ENCODE results near the gene GCNA.
"Not testable (repeated sequence)": the region's sequence is repeated elsewhere in the genome, so short reads cannot be mapped to it uniquely, and the experiment has no call there.

The GCNA gene

GRCh38 chrX:71652405-71652804 is 74.2 kb downstream of the GCNA start:
- DNase-seq: peak; percentile 25

DNA sequence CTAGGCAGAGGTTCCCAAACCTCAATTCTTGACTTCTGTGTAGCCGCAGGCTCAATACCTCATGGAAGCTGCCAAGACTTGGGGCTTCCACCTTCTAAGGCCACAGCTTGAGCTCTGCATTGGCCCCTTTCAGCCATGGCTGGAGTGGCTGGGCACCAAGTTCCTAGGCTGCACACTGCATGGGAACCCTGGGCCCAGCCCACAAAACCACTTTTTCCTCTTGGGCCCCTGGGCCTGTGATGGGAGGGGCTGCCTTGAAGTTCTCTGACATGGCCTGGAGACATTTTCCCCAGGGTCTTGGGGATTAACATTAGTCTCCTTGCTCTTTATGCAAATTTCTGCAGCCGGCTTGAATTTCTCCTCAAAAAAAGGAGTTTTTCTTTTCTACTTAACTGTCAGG is 75.1 kb downstream of the GCNA start:
- DNase-seq: no peak

DNA sequence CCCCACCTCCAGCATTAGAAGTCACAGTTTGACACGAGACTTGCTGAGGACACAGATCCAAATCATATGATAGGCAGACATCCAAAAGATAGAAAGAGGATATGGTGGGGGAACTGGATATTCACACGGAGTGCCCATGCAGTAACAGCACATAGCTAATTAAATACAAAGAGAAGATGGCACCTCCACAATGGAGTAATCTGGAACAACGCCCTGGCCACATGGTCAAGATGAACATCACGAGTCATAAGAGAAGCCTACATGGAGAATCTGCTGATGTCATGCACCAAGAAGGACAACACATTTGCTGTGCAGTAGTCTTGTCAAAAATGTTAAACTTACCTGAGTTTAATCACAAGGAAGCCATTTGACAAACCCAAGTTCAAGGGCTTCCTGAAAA is 79.0 kb downstream of the GCNA start:
- DNase-seq: no peak

- no peak for DNase-seq
Measured at GRCh38 chrX:71659342-71659741, 81.1 kb downstream of the GCNA start.

DNA sequence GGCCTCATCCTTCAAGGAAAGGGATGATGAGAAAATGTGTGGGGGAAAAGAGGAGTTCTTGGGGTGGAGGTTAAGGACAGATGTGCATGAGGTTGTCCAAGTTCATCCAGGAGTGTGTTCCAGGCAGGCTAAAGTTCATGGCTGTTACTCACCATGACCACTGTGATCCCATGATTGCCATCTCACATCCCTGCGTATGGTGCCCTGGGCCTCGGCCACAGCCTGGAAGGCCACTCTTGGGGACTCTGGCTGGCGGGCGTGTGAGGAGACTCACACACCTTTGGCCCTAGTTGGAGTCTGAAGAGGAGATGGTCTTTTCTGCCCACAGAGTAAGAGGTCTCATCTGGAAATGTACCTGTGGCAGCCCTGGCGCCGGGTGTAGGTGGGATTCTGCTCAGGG is 81.7 kb downstream of the GCNA start:
- no peak for DNase-seq

DNA sequence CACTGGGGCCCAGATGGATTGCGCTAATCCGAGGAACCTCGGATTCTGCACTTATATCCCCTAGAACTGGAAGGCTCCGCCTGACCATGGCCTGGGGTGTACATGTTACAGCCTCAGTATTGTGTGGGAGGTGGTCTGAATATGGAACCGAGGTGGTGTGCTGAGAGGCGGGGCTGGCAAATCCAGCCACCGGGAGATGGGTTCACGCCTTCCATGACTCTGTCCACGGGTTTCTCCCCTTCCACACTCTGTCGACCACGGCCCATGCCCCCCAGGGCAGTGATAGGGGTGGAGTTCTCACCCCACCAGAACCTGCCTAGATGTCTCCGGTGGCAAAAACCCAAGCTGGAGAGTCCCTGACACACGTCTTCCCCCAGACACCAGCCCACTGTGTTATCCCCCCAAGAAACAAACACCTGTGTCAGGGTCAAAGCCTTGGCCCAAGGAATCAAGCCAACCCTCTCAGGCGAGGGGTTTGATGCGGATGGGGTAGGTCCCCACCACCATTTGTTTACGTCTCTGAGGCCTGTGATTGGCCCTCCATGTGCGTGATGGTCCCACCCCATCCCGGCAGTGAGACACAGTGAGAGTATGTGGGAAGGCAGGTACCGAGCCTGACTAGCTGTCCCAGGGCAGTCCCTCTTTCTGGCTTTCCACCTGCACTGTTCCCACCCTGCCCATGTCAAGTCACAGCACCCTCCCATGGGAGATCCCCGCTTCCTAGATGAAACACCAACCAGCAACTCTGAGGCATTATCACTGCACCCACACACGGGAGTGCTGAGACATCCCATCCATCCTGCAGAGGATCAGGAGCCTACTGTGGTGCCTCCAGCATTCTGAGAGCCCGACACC is 82.6 kb downstream of the GCNA start:
- DNase-seq: no peak

- DNase-seq: no peak
Measured at GRCh38 chrX:71661919-71662318, 83.7 kb downstream of the GCNA start.

DNA sequence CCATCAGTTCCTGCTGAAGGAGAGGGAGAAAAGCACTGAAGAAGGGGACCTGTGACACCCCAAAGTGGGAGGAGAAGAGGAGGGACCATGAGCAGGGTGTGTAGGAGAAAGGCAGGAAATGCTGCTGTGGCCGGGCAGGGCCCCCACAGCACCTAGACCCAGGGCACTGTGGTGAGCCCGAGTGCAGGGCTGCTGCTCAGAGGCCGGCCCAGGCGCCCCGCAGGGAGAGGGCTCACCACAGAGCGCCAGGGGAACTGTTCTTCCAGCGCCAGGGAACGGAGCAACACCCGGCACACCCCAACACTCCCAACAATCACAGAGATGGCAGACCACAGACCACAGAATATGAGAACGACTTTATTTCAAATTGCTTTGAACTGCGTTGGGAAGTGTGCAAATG is 84.4 kb downstream of the GCNA start:
- DNase-seq: not testable (repeated sequence)
